Trophoblast cell (in vitro differentiated cells and primary cell): ENCODE measurements around the gene SGCA.

Source experiments
- DNase-seq, 2 donors: peaks; one replicate each; pipeline ENCODE4 v3.0.0-alpha.2; 2016
- H2AFZ ChIP-seq: 2 replicates; pipeline ENCODE4 v1.6.1; 2013; ENCODE audit warnings: low read length, moderate library complexity, mild to moderate bottlenecking; ENCODE audit not compliant: insufficient read depth, poor library complexity
- H2AK5ac ChIP-seq: 2 replicates; pipeline ENCODE4 v1.6.1; 2013; ENCODE audit warnings: mild to moderate bottlenecking, low read length
- H2BK120ac ChIP-seq: 2 replicates; pipeline ENCODE4 v1.6.1; 2013; ENCODE audit warnings: low read length, mild to moderate bottlenecking, moderate library complexity; ENCODE audit not compliant: insufficient read depth, poor library complexity
- H2BK12ac ChIP-seq: 2 replicates; pipeline ENCODE4 v1.6.1; 2013; ENCODE audit warnings: mild to moderate bottlenecking, low read length, moderate library complexity
- H2BK5ac ChIP-seq: 2 replicates; pipeline ENCODE4 v1.6.1; 2013; ENCODE audit warnings: low read length, low read depth, moderate library complexity, mild to moderate bottlenecking; ENCODE audit not compliant: poor library complexity
- H3K14ac ChIP-seq: 2 replicates; pipeline ENCODE4 v1.6.1; 2013; ENCODE audit warnings: mild to moderate bottlenecking, low read length
- H3K18ac ChIP-seq: 2 replicates; pipeline ENCODE4 v1.6.1; 2013; ENCODE audit warnings: mild to moderate bottlenecking, low read length
- H3K23ac ChIP-seq: 2 replicates; pipeline ENCODE4 v1.6.1; 2013; ENCODE audit warnings: low read length
- H3K27ac ChIP-seq: 2 replicates; pipeline ENCODE4 v1.5.1; 2013; ENCODE audit warnings: low read depth, mild to moderate bottlenecking, inconsistent platforms, low read length, moderate library complexity
- H3K27me3 ChIP-seq: 2 replicates; pipeline ENCODE4 v1.6.1; 2013; ENCODE audit warnings: inconsistent platforms, mild to moderate bottlenecking, low read length, moderate library complexity; ENCODE audit not compliant: insufficient read depth
- H3K36me3 ChIP-seq, 2 experiments: 1 replicate in 1 of 2; 2 replicates in 1 of 2; pipeline ENCODE4 v1.6.1; 2013; ENCODE audit warnings: low read length in 2 of 2, mild to moderate bottlenecking in 2 of 2, moderate library complexity in 1 of 2; ENCODE audit not compliant: insufficient read depth in 2 of 2, control insufficient read depth in 1 of 2
- H3K4ac ChIP-seq: 2 replicates; pipeline ENCODE4 v1.6.1; 2013; ENCODE audit warnings: low read depth, mild to moderate bottlenecking, low read length, moderate library complexity
- H3K4me1 ChIP-seq, 2 experiments: 1 replicate in 1 of 2; 2 replicates in 1 of 2; pipeline ENCODE4 v1.6.1; 2013; ENCODE audit warnings: low read length in 2 of 2, mild to moderate bottlenecking in 2 of 2, moderate library complexity in 1 of 2; ENCODE audit not compliant: insufficient read depth in 2 of 2, control insufficient read depth in 1 of 2
- H3K4me2 ChIP-seq: 2 replicates; pipeline ENCODE4 v1.6.1; 2013; ENCODE audit warnings: inconsistent platforms, mild to moderate bottlenecking, low read length, moderate library complexity
- H3K4me3 ChIP-seq: 2 replicates; pipeline ENCODE4 v1.5.1; 2013; ENCODE audit warnings: mild to moderate bottlenecking, low read depth, low read length, inconsistent platforms
- H3K79me1 ChIP-seq: one replicate; pipeline ENCODE4 v1.6.1; 2013; ENCODE audit warnings: low read length
- H3K79me2 ChIP-seq: 2 replicates; pipeline ENCODE4 v1.6.1; 2013; ENCODE audit warnings: low read length, mild to moderate bottlenecking; ENCODE audit not compliant: control insufficient read depth, insufficient read depth, poor library complexity
- H3K9ac ChIP-seq: 2 replicates; pipeline ENCODE4 v1.6.1; 2013; ENCODE audit warnings: mild to moderate bottlenecking, low read length
- H3K9me3 ChIP-seq: 2 replicates; pipeline ENCODE4 v1.6.1; 2013; ENCODE audit warnings: low read depth, mild to moderate bottlenecking, control low read depth, inconsistent platforms, low read length; ENCODE audit not compliant: insufficient read depth
- H4K12ac ChIP-seq: 2 replicates; pipeline ENCODE4 v1.6.1; 2013; ENCODE audit warnings: low read depth, mild to moderate bottlenecking, low read length, moderate library complexity
- H4K8ac ChIP-seq: 2 replicates; pipeline ENCODE4 v1.6.1; 2013; ENCODE audit warnings: low read depth, mild to moderate bottlenecking, low read length, moderate library complexity
- H4K91ac ChIP-seq: one replicate; pipeline ENCODE4 v1.6.1; 2013; ENCODE audit warnings: low read depth, mild to moderate bottlenecking, low read length, moderate library complexity
- WGBS: extraction: QIAGEN DNeasy Blood & Tissue Kit; methylation state at CpG from one replicate; pipeline ENCODE4 v1.1.7; 2013; ENCODE audit warnings: missing lambda C conversion rate; ENCODE audit not compliant: insufficient read length, insufficient coverage; ENCODE audit errors: extremely low coverage; 5-methylcytosine and 5-hydroxymethylcytosine counted together

Gene SGCA

GRCh38 chr17:50187751-50188530 is 22.1 kb downstream of the SGCA start:
- WGBS, result no CpG with 5 or more reads among the region's 17 CpGs
- Histone ChIP-seq H3K4me1 (peaks cover 4 to 7% of the 10 kb centered on the region in 2 experiments), H2BK5ac (no peak overlapping the region), H3K23ac (no peak overlapping the region), H3K4me3 (no peak overlapping the region), H3K79me1 (no peaks in the 10 kb centered on the region), H3K9ac (no peak overlapping the region), H4K8ac (no peak overlapping the region), H2BK12ac (no peak overlapping the region), H3K4me2 (no peak overlapping the region), H3K27me3 (no peaks in the 10 kb centered on the region), H4K12ac (no peak overlapping the region), H3K9me3 (peaks cover 4% of the 10 kb centered on the region), H3K36me3 (peaks cover 83 to 89% of the 10 kb centered on the region in 2 experiments), H2AK5ac (no peak overlapping the region), H3K14ac (no peak overlapping the region), H2BK120ac (no peak overlapping the region), H2AFZ (no peak overlapping the region), H3K18ac (no peak overlapping the region), H3K4ac (no peak overlapping the region), H4K91ac (no peak overlapping the region), H3K79me2 (no peaks in the 10 kb centered on the region), H3K27ac (no peak overlapping the region)
- DNase-seq, result no peak

GRCh38 chr17:50188531-50188920 is 22.7 kb downstream of the SGCA start:
- peaks cover 88 to 92% of the 10 kb centered on the region in 2 experiments for H3K36me3 ChIP-seq
- no peak overlapping the region for H2AK5ac ChIP-seq
- H3K4ac ChIP-seq, result no peak overlapping the region
- H4K91ac ChIP-seq, result no peak overlapping the region
- no peaks in the 10 kb centered on the region for H3K79me2 ChIP-seq
- no peak overlapping the region for H2BK5ac ChIP-seq
- H3K4me2 ChIP-seq, result no peak overlapping the region
- H3K9ac ChIP-seq, result no peak overlapping the region
- H3K9me3 ChIP-seq, result peaks cover 4% of the 10 kb centered on the region
- no peak overlapping the region for H2AFZ ChIP-seq
- no peak overlapping the region for H4K12ac ChIP-seq
- H2BK12ac ChIP-seq, result no peak overlapping the region
- peaks cover 4 to 7% of the 10 kb centered on the region in 2 experiments for H3K4me1 ChIP-seq
- WGBS, result no CpG with 5 or more reads among the region's 13 CpGs
- H2BK120ac ChIP-seq, result no peak overlapping the region
- H4K8ac ChIP-seq, result no peak overlapping the region
- no peak overlapping the region for H3K27ac ChIP-seq
- no peaks in the 10 kb centered on the region for H3K79me1 ChIP-seq
- no peak for DNase-seq
- H3K23ac ChIP-seq, result no peak overlapping the region
- no peak overlapping the region for H3K14ac ChIP-seq
- no peak overlapping the region for H3K4me3 ChIP-seq
- H3K18ac ChIP-seq, result no peak overlapping the region
- H3K27me3 ChIP-seq, result no peaks in the 10 kb centered on the region

- no peak overlapping the region for H3K4ac ChIP-seq
- peaks cover 4% of the 10 kb centered on the region for H3K9me3 ChIP-seq
- WGBS, result no CpG with 5 or more reads among the region's 11 CpGs
- DNase-seq, result no peak
- H4K8ac ChIP-seq, result no peak overlapping the region
- no peak overlapping the region for H3K14ac ChIP-seq
- H3K79me2 ChIP-seq, result no peaks in the 10 kb centered on the region
- no peaks in the 10 kb centered on the region for H3K79me1 ChIP-seq
- H2AFZ ChIP-seq, result no peak overlapping the region
- H3K4me1 ChIP-seq, result peaks cover 4 to 6% of the 10 kb centered on the region in 2 experiments
- H3K4me3 ChIP-seq, result no peak overlapping the region
- no peak overlapping the region for H2AK5ac ChIP-seq
- H3K36me3 ChIP-seq, result peaks cover 94 to 95% of the 10 kb centered on the region in 2 experiments
- H4K91ac ChIP-seq, result no peak overlapping the region
- no peak overlapping the region for H3K9ac ChIP-seq
- H2BK120ac ChIP-seq, result no peak overlapping the region
- no peak overlapping the region for H2BK12ac ChIP-seq
- no peak overlapping the region for H3K23ac ChIP-seq
- H3K27ac ChIP-seq, result no peak overlapping the region
- H3K27me3 ChIP-seq, result no peaks in the 10 kb centered on the region
- H4K12ac ChIP-seq, result no peak overlapping the region
- no peak overlapping the region for H3K4me2 ChIP-seq
- H2BK5ac ChIP-seq, result no peak overlapping the region
- no peak overlapping the region for H3K18ac ChIP-seq
These were observed 23.2 kb downstream of the SGCA start for GRCh38 chr17:50188921-50189549.

GRCh38 chr17:50189550-50190292 is 23.9 kb downstream of the SGCA start:
- no CpG with 5 or more reads among the region's 20 CpGs for WGBS
- peaks cover 4% of the 10 kb centered on the region for H3K9me3 ChIP-seq
- H2BK12ac ChIP-seq, result no peak overlapping the region
- no peak overlapping the region for H3K4me2 ChIP-seq
- peaks cover 98% of the 10 kb centered on the region in 2 experiments for H3K36me3 ChIP-seq
- H3K9ac ChIP-seq, result no peak overlapping the region
- no peak overlapping the region for H3K23ac ChIP-seq
- no peak overlapping the region for H4K91ac ChIP-seq
- H2BK120ac ChIP-seq, result no peak overlapping the region
- no peaks in the 10 kb centered on the region for H3K79me1 ChIP-seq
- no peak overlapping the region for H4K8ac ChIP-seq
- H3K27ac ChIP-seq, result no peak overlapping the region
- H4K12ac ChIP-seq, result no peak overlapping the region
- H2AFZ ChIP-seq, result no peak overlapping the region
- H3K4me1 ChIP-seq, result peaks cover 3% of the 10 kb centered on the region in 2 experiments
- no peak overlapping the region for H2BK5ac ChIP-seq
- H3K14ac ChIP-seq, result no peak overlapping the region
- H3K79me2 ChIP-seq, result no peaks in the 10 kb centered on the region
- no peaks in the 10 kb centered on the region for H3K27me3 ChIP-seq
- no peak overlapping the region for H3K4me3 ChIP-seq
- no peak overlapping the region for H2AK5ac ChIP-seq
- DNase-seq, result no peak
- no peak overlapping the region for H3K18ac ChIP-seq
- no peak overlapping the region for H3K4ac ChIP-seq
